Measurements from ENCODE around the gene TCF21.
A peak's percentile ranks its signal among the peaks of the same experiment; 100 is the strongest.

Gene TCF21

DNA sequence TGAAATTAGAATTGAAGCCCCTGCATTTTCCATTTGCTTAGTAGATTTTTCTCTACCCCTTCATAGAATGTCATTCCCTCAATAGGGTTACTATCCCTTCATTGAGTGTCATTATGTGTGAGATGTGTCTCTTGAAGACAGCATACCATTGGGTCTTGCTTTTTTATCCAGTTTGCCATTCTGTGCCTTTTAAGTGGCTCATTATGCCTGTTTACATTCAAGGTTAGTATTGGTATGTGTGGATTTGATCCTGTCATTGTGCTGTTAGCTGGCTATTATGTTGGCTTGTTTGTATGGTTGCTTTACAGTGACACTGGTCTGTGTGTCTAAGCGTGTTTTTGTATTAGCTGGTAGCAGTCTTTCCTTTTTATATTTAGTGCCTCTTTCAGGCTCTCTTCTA is 25.7 kb upstream of the TCF21 start:
- no peaks in the 10 kb centered on the region for H3K4me1 ChIP-seq (ENCODE audit: control insufficient read depth, insufficient read depth, low read length)
- no peak overlapping the region for H3K27ac ChIP-seq (ENCODE audit: low read depth, low read length)
- no peak overlapping the region for H3K9ac ChIP-seq (ENCODE audit: low read depth, low read length)
- H3K9me3 ChIP-seq (ENCODE audit: control insufficient read depth, insufficient read depth, low read length): peaks cover 2% of the 10 kb centered on the region; the same call in 1 of the 2 replicates
- no peaks in the 10 kb centered on the region for H3K27me3 ChIP-seq (ENCODE audit: control insufficient read depth, insufficient read depth, low read length)
- no peak overlapping the region for H3K4me3 ChIP-seq (ENCODE audit: low read depth, low read length)
- no peaks in the 10 kb centered on the region for H3K36me3 ChIP-seq (ENCODE audit: control insufficient read depth, insufficient read depth, low read length)

DNA sequence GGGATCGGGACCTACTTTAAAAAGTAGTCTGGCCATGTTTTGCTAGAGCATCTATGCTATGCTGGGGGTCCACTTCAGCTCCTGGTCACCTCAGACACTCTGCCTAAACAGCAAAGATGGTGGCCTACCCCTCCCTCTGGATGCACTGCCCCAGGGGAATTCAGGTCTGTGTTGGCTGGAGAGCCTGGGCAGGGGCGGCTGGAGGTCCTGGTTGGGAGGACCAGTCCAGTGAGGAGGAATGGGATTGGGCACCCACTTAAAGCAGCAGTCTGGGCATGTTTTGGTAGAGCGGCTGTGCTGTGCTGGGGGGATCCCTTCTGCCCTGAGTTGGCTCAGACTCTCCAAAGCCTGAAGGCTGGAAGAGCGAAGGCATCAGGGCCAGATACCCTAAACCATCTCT is 23.2 kb upstream of the TCF21 start:
- no peaks in the 10 kb centered on the region for H3K27me3 ChIP-seq (ENCODE audit: control insufficient read depth, insufficient read depth, low read length)
- no peak overlapping the region for H3K4me3 ChIP-seq (ENCODE audit: low read depth, low read length)
- H3K9me3 ChIP-seq (ENCODE audit: control insufficient read depth, insufficient read depth, low read length): peaks cover 2% of the 10 kb centered on the region; the same call in 1 of the 2 replicates
- H3K27ac ChIP-seq (ENCODE audit: low read depth, low read length): no peak overlapping the region
- no peak overlapping the region for H3K9ac ChIP-seq (ENCODE audit: low read depth, low read length)
- H3K4me1 ChIP-seq (ENCODE audit: control insufficient read depth, insufficient read depth, low read length): no peaks in the 10 kb centered on the region
- no peaks in the 10 kb centered on the region for H3K36me3 ChIP-seq (ENCODE audit: control insufficient read depth, insufficient read depth, low read length)

DNA sequence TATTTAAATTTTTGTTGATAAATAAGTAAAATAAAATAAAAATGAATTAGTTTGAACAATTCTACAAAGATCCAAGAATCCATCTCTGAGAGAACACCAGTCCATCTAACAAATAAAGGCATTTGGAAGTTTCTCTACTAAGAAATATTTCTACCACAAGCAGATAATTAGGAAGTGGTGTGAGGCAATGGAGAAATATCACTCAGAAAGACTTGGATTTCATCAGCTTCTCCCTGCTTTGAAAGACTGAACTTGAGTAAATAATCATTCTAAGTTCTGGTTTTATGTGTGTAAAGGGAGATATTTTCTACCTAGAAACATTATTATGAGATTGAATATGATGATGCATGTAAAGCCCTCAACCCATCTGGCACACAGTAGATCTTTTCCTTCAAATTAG is 17.8 kb upstream of the TCF21 start:
- H3K27ac ChIP-seq (ENCODE audit: low read depth, low read length): no peak overlapping the region
- H3K4me1 ChIP-seq (ENCODE audit: control insufficient read depth, insufficient read depth, low read length): no peaks in the 10 kb centered on the region
- H3K27me3 ChIP-seq (ENCODE audit: control insufficient read depth, insufficient read depth, low read length): no peaks in the 10 kb centered on the region
- H3K4me3 ChIP-seq (ENCODE audit: low read depth, low read length): no peak overlapping the region
- H3K9ac ChIP-seq (ENCODE audit: low read depth, low read length): no peak overlapping the region
- H3K9me3 ChIP-seq (ENCODE audit: control insufficient read depth, insufficient read depth, low read length): no peaks in the 10 kb centered on the region
- H3K36me3 ChIP-seq (ENCODE audit: control insufficient read depth, insufficient read depth, low read length): no peaks in the 10 kb centered on the region

DNA sequence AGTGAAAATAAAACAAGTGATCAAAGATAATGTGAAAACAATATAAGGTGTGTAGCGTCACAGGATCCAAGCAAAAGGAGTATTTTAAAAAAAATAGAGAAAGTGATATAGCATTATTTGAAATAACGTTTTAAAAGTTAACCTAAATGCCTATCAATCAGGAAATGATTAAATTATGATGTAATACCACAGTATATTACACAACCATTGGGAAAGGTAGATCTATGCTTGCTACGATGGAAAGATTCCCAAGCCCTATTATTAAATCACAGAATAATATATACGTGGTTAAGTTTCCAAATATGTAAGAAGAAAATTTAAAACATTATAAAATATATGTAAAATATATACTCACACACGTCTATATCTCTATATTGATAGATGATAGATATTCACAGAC is 15.4 kb upstream of the TCF21 start:
- H3K4me3 ChIP-seq (ENCODE audit: low read depth, low read length): no peak overlapping the region
- no peaks in the 10 kb centered on the region for H3K36me3 ChIP-seq (ENCODE audit: control insufficient read depth, insufficient read depth, low read length)
- no peak overlapping the region for H3K27ac ChIP-seq (ENCODE audit: low read depth, low read length)
- no peaks in the 10 kb centered on the region for H3K9me3 ChIP-seq (ENCODE audit: control insufficient read depth, insufficient read depth, low read length)
- H3K27me3 ChIP-seq (ENCODE audit: control insufficient read depth, insufficient read depth, low read length): no peaks in the 10 kb centered on the region
- H3K4me1 ChIP-seq (ENCODE audit: control insufficient read depth, insufficient read depth, low read length): no peaks in the 10 kb centered on the region
- H3K9ac ChIP-seq (ENCODE audit: low read depth, low read length): no peak overlapping the region

DNA sequence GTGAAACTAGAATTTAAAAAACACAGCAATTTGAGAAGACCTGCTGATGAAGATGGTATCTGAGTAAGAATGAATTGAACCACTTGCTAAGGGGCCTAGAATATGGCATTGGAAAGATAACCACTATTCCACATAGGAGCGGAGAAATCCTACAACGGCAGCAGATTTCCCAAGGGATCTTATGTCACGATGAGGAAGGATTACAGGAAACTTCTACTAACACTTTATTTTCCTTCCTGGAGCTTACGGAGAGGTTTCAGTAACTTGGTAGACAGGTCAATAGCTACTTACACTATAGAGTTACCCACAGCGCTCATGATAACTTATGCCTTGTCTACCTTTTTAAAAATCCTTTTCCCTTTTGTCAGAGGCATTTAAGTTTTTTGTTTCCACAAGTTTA is 11.8 kb upstream of the TCF21 start:
- no peaks in the 10 kb centered on the region for H3K9me3 ChIP-seq (ENCODE audit: control insufficient read depth, insufficient read depth, low read length)

DNA sequence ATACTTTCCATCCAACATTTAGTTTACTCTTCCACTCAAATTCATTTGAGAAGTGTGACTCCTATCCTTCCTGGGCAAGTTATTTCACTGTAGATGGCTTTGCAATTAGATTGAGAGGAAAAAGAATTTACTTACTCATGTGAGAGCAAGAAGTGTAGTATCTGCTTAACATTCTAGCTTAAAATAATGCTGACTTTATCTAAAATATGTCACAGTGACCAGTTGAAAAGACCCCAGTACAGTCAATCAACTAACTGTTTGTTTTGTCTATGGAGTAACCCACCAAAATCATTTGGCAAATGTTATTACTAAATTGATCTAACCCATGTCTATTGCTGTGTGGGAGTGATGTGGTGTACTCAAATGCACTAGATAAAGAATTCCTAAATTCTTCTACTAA is 8.9 kb upstream of the TCF21 start:
- H3K4me3 ChIP-seq (ENCODE audit: low read depth, low read length): no peak overlapping the region
- no peak overlapping the region for H3K27ac ChIP-seq (ENCODE audit: low read depth, low read length)
- H3K36me3 ChIP-seq (ENCODE audit: control insufficient read depth, insufficient read depth, low read length): no peaks in the 10 kb centered on the region
- H3K9me3 ChIP-seq (ENCODE audit: control insufficient read depth, insufficient read depth, low read length): no peaks in the 10 kb centered on the region
- H3K27me3 ChIP-seq (ENCODE audit: control insufficient read depth, insufficient read depth, low read length): no peaks in the 10 kb centered on the region; the same call in 1 of the 2 replicates
- H3K4me1 ChIP-seq (ENCODE audit: control insufficient read depth, insufficient read depth, low read length): no peaks in the 10 kb centered on the region
- H3K9ac ChIP-seq (ENCODE audit: low read depth, low read length): no peak overlapping the region

More for the DNA sequence above, 11.8 kb upstream of the TCF21 start:
- Histone ChIP-seq H3K36me3 (ENCODE audit: control insufficient read depth, insufficient read depth, low read length) (no peaks in the 10 kb centered on the region), H3K27ac (ENCODE audit: low read depth, low read length) (no peak overlapping the region), H3K9ac (ENCODE audit: low read depth, low read length) (no peak overlapping the region), H3K4me1 (ENCODE audit: control insufficient read depth, insufficient read depth, low read length) (no peaks in the 10 kb centered on the region), H3K4me3 (ENCODE audit: low read depth, low read length) (no peak overlapping the region), H3K27me3 (ENCODE audit: control insufficient read depth, insufficient read depth, low read length) (no peaks in the 10 kb centered on the region)

DNA sequence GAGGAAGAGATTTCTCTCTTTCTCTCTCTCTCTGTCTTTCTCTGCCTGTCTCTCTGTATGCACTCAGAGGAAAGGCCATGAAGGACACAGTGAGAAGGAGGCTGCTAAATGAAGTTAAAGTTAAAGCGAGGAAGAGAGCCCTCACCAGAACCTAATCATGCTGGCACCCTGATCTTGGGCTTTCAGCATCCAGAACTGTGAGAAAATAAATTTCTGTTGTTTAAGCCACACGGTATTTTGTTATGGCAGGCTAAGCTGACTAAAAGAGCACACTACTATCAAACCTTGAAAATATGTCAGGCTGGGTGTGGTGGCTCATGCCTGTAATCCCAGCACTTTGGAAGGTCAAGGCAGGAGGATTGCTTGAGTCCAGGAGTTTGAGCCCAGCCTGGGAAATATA is 8.0 kb upstream of the TCF21 start:
- Histone ChIP-seq H3K9me3 (ENCODE audit: control insufficient read depth, insufficient read depth, low read length) (no peaks in the 10 kb centered on the region), H3K36me3 (ENCODE audit: control insufficient read depth, insufficient read depth, low read length) (no peaks in the 10 kb centered on the region), H3K27me3 (ENCODE audit: control insufficient read depth, insufficient read depth, low read length) (peaks cover 1% of the 10 kb centered on the region; the same call in 1 of the 2 replicates), H3K9ac (ENCODE audit: low read depth, low read length) (no peak overlapping the region), H3K4me1 (ENCODE audit: control insufficient read depth, insufficient read depth, low read length) (no peaks in the 10 kb centered on the region), H3K4me3 (ENCODE audit: low read depth, low read length) (no peak overlapping the region), H3K27ac (ENCODE audit: low read depth, low read length) (no peak overlapping the region)

DNA sequence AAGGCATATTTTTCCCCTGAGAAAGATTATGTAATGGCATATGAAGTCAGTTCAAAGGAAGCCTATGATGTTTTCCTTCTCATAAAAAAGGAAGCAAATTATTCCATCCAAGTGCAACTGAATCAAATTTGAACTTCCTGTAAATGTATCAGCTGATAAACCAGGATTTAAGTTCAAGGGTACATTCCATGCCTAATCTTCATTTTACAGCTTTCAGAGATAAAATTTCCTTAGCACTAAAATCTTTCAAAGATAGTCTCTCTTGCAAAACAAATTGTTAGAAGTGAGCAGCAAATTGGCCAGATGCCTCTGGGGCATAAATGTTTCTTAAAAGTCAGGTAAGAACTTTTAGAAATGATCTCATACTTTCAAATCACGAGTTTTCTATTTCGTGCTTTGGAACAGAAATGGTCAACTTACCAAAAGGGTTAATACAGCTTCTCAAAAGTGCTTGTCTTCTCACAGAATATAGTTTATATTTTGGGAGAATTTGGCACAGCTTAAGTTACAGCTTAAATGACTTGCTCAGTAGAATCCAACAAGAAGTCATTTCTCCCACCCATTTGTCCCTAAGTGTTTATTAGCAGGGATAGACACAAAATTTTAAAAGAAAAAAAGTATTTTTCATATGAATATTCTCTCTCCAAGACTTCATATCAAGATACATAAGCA is 2.7 kb upstream of the TCF21 start:
- peaks cover 55% of the 10 kb centered on the region for H3K27me3 ChIP-seq (ENCODE audit: control insufficient read depth, insufficient read depth, low read length)
- no peak overlapping the region for H3K4me3 ChIP-seq (ENCODE audit: low read depth, low read length)
- H3K4me1 ChIP-seq (ENCODE audit: control insufficient read depth, insufficient read depth, low read length): peaks cover 28% of the 10 kb centered on the region
- no peak overlapping the region for H3K27ac ChIP-seq (ENCODE audit: low read depth, low read length)
- no peaks in the 10 kb centered on the region for H3K9me3 ChIP-seq (ENCODE audit: control insufficient read depth, insufficient read depth, low read length)
- H3K36me3 ChIP-seq (ENCODE audit: control insufficient read depth, insufficient read depth, low read length): no peaks in the 10 kb centered on the region
- H3K9ac ChIP-seq (ENCODE audit: low read depth, low read length): no peak overlapping the region

DNA sequence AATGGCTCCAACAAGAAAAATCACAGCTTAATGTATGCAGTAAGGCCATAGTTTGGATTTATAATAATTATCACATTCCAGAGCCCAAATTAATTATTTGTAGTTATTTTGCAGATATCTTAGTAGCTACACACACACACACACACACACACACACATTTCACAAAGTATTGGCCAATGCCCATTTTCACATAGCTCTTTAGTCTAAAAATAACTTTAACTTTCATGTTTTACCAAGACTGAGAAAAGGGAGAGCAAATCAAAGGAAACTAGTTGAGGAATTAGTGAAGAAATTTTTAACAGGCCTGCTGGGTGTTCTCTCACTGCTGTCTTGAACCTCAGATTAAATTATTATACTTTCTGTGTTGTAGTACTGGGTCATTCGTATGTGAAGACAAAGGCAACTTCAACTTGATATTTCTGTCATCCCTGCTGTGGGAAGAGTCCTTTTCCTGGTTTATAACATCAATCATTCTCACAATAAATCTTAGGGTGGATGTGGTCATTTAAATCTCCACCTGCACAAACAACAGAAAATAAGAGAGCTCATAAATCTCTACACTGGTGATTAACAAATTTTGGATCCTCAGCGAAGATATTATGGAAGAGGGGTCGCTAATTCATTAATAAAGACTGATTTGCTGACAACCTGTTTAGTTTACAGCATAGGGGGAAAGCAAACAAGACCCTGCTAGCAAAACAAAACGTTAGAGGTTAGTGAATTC is 1.6 kb upstream of the TCF21 start:
- no peaks in the 10 kb centered on the region for H3K9me3 ChIP-seq (ENCODE audit: control insufficient read depth, insufficient read depth, low read length)
- peaks cover 66% of the 10 kb centered on the region for H3K27me3 ChIP-seq (ENCODE audit: control insufficient read depth, insufficient read depth, low read length)
- no peak overlapping the region for H3K4me3 ChIP-seq (ENCODE audit: low read depth, low read length)
- peaks cover 31% of the 10 kb centered on the region for H3K4me1 ChIP-seq (ENCODE audit: control insufficient read depth, insufficient read depth, low read length)
- H3K9ac ChIP-seq (ENCODE audit: low read depth, low read length): no peak overlapping the region
- H3K27ac ChIP-seq (ENCODE audit: low read depth, low read length): no peak overlapping the region
- no peaks in the 10 kb centered on the region for H3K36me3 ChIP-seq (ENCODE audit: control insufficient read depth, insufficient read depth, low read length)

DNA sequence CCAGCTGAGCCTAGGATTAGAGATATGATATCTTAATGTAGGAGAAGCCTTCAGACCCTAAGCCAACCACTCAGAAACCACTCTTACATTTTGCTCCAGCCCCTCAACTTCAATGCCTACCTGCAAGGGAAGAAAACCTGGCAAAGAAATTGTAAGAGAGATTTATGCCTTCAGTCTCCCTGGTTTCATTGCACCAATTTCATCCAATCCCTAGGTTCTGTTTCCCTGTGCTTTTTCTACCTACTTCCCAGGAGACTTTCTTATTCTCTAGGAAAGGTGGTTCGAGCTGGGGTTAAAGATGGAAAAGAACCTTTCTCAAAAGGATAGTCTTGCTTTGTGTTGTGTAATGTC is 1.1 kb upstream of the TCF21 start:
- Histone ChIP-seq H3K4me1 (ENCODE audit: control insufficient read depth, insufficient read depth, low read length) (peaks cover 36% of the 10 kb centered on the region), H3K9ac (ENCODE audit: low read depth, low read length) (no peak overlapping the region), H3K27me3 (ENCODE audit: control insufficient read depth, insufficient read depth, low read length) (peaks cover 71% of the 10 kb centered on the region), H3K36me3 (ENCODE audit: control insufficient read depth, insufficient read depth, low read length) (no peaks in the 10 kb centered on the region), H3K4me3 (ENCODE audit: low read depth, low read length) (no peak overlapping the region), H3K27ac (ENCODE audit: low read depth, low read length) (no peak overlapping the region), H3K9me3 (ENCODE audit: control insufficient read depth, insufficient read depth, low read length) (no peaks in the 10 kb centered on the region)

DNA sequence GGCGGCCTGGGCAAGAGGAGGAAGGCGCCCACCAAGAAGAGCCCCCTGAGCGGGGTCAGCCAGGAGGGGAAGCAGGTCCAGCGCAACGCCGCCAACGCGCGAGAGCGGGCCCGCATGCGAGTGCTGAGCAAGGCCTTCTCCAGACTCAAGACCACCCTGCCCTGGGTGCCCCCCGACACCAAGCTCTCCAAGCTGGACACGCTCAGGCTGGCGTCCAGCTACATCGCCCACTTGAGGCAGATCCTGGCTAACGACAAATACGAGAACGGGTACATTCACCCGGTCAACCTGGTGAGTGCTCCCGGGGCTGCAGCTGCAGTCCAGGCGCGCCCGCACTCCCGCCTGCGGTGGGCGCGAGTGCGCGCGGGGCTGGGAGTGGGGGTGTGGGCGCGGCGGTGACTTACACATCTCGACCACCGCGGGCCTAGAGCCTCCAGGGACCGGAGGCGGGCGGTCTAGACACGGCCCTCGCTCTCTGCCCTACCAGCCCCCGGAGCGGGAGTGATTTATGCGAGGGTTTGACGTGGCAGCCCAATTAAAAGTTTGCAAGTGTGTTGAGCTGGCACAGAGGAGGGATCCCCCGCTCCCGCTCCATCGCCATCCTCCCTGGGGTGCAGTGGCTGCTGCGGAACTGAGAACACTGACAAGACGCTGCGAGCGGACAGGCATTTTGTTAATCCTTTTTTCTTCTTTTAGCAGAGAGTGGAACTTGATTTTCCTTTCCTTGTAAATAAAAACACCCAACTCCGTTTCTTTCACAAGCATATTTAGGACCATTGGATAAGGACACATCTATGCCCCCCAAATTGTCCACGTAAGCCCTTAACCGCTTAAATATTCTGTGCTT is 867 bp downstream of the TCF21 start:
- no peak overlapping the region for H3K27ac ChIP-seq (ENCODE audit: low read depth, low read length)
- peak overlapping the region; percentile 66 for H3K4me3 ChIP-seq (ENCODE audit: low read depth, low read length)
- H3K27me3 ChIP-seq (ENCODE audit: control insufficient read depth, insufficient read depth, low read length): peaks cover 90% of the 10 kb centered on the region
- H3K9ac ChIP-seq (ENCODE audit: low read depth, low read length): no peak overlapping the region
- H3K9me3 ChIP-seq (ENCODE audit: control insufficient read depth, insufficient read depth, low read length): no peaks in the 10 kb centered on the region
- H3K4me1 ChIP-seq (ENCODE audit: control insufficient read depth, insufficient read depth, low read length): peaks cover 38% of the 10 kb centered on the region
- no peaks in the 10 kb centered on the region for H3K36me3 ChIP-seq (ENCODE audit: control insufficient read depth, insufficient read depth, low read length)

Data from HUES48 (cell line).